IMR-90 (cell line): ENCODE measurements around the gene RIC8B. TPM values are rescaled to one million over a fixed set of nuclear protein-coding genes. Genes with fewer than 3 reads are reported as not detected.

ENCODE experiments used
- ATAC-seq: fragments of 200-7000 bp; cut with Tn5 transposase; 2 replicates; pipeline ENCODE4 v1.9.1; 2020; ENCODE audit warnings: low read depth, mild to moderate bottlenecking, moderate library complexity
- BruUV-seq: library from RNA; stranded (reverse); fragments of 400-500 nt; replicated peaks from 2 replicates; lab custom pipeline; 2021; lab: Mats Ljungman, UMichigan
- CTCF ChIA-PET: fragments of 300-600 bp; formaldehyde crosslinking; extraction: SDS; loops from one replicate; lab custom pipeline; 2021; ENCODE audit warnings: antibody characterized with exemption; lab: Yijun Ruan, JAX
- POLR2A ChIA-PET: fragments of 300-600 bp; sonication (Branson Sonifier 250); formaldehyde crosslinking; loops from one replicate; lab custom pipeline; 2022; ENCODE audit warnings: antibody characterized with exemption; ENCODE audit not compliant: unreplicated experiment; lab: Charles Lee
- DNase-seq: peaks from one replicate; pipeline ENCODE4 v3.0.0; 2013
- H2AFZ ChIP-seq: replicated peaks from 2 replicates; pipeline ENCODE3; 2013; ENCODE audit warnings: low read length, mild to moderate bottlenecking; ENCODE audit not compliant: poor library complexity
- H2AK5ac ChIP-seq: 2 replicates; pipeline ENCODE4 v1.6.1; 2013; ENCODE audit warnings: low read depth, low read length, inconsistent platforms
- H2AK9ac ChIP-seq: replicated peaks from 2 replicates; pipeline ENCODE3; 2013; ENCODE audit warnings: mild to moderate bottlenecking, low read depth, low read length, moderate library complexity; ENCODE audit not compliant: poor library complexity
- H2BK120ac ChIP-seq: 2 replicates; pipeline ENCODE4 v1.6.1; 2013; ENCODE audit warnings: low read depth, low read length, inconsistent platforms
- H2BK15ac ChIP-seq: 3 replicates; pipeline ENCODE4 v1.6.1; 2013; ENCODE audit warnings: low read depth, low read length, inconsistent platforms
- H2BK20ac ChIP-seq: 2 replicates; pipeline ENCODE4 v1.6.1; 2013; ENCODE audit warnings: low read depth, mild to moderate bottlenecking, inconsistent platforms, low read length, moderate library complexity
- H2BK5ac ChIP-seq: 2 replicates; pipeline ENCODE4 v1.6.1; 2013; ENCODE audit warnings: mild to moderate bottlenecking, low read depth, low read length, inconsistent platforms; ENCODE audit not compliant: poor library complexity, severe bottlenecking
- H3K14ac ChIP-seq: replicated peaks from 2 replicates; pipeline ENCODE4 v1.6.1; 2013; ENCODE audit warnings: low read depth, low read length, inconsistent platforms
- H3K18ac ChIP-seq: 2 replicates; pipeline ENCODE4 v1.6.1; 2013; ENCODE audit warnings: low read depth, low read length, control low read depth
- H3K23ac ChIP-seq: 2 replicates; pipeline ENCODE4 v1.6.1; 2013; ENCODE audit warnings: low read depth, low read length, inconsistent platforms
- H3K27ac ChIP-seq: 2 replicates; pipeline ENCODE4 v1.5.1; 2013; ENCODE audit warnings: mild to moderate bottlenecking, control low read depth, low read length; ENCODE audit not compliant: insufficient read depth
- H3K27me3 ChIP-seq: 2 replicates; pipeline ENCODE4 v1.6.1; 2013; ENCODE audit warnings: low read length; ENCODE audit not compliant: control insufficient read depth, insufficient read depth
- H3K36me3 ChIP-seq: 2 replicates; pipeline ENCODE4 v1.6.1; 2013; ENCODE audit warnings: low read length, mixed read lengths; ENCODE audit not compliant: control insufficient read depth, insufficient read depth
- H3K4ac ChIP-seq: 2 replicates; pipeline ENCODE4 v1.6.1; 2013; ENCODE audit warnings: low read depth, low read length, inconsistent platforms
- H3K4me1 ChIP-seq: 2 replicates; pipeline ENCODE4 v1.6.1; 2013; ENCODE audit warnings: low read length, mixed read lengths; ENCODE audit not compliant: control insufficient read depth, insufficient read depth
- H3K4me2 ChIP-seq: 2 replicates; pipeline ENCODE4 v1.6.1; 2013; ENCODE audit warnings: low read depth, mild to moderate bottlenecking, control low read depth, low read length, moderate library complexity
- H3K4me3 ChIP-seq: 2 replicates; pipeline ENCODE4 v1.5.1; 2013; ENCODE audit warnings: low read depth, mild to moderate bottlenecking, control low read depth, low read length, moderate library complexity; ENCODE audit not compliant: insufficient read depth
- H3K56ac ChIP-seq: 2 replicates; pipeline ENCODE4 v1.6.1; 2013; ENCODE audit warnings: low read length, inconsistent platforms; ENCODE audit not compliant: insufficient read depth; ENCODE audit errors: extremely low read depth
- H3K79me1 ChIP-seq, 2 experiments: 2 replicates each; pipeline ENCODE4 v1.6.1; 2013; ENCODE audit warnings: low read length in 2 of 2, inconsistent platforms in 1 of 2, low read depth in 1 of 2
- H3K9ac ChIP-seq: 2 replicates; pipeline ENCODE4 v1.6.1; 2013; ENCODE audit warnings: low read depth, low read length, control low read depth
- H3K9me1 ChIP-seq: 2 replicates; pipeline ENCODE4 v1.6.1; 2013; ENCODE audit warnings: low read length, inconsistent platforms; ENCODE audit not compliant: insufficient read depth
- H3K9me3 ChIP-seq: 2 replicates; pipeline ENCODE4 v1.6.1; 2013; ENCODE audit warnings: low read length; ENCODE audit not compliant: control insufficient read depth, insufficient read depth
- H4K20me1 ChIP-seq: 2 replicates; pipeline ENCODE4 v1.6.1; 2013; ENCODE audit warnings: low read length, inconsistent platforms; ENCODE audit not compliant: insufficient read depth
- H4K5ac ChIP-seq: 2 replicates; pipeline ENCODE4 v1.6.1; 2013; ENCODE audit warnings: mild to moderate bottlenecking, low read depth, low read length, control low read depth
- H4K8ac ChIP-seq, 2 experiments: 2 replicates each; pipeline ENCODE4 v1.6.1; 2013; ENCODE audit warnings: low read depth in 2 of 2, low read length in 2 of 2, control low read depth in 1 of 2, inconsistent platforms in 1 of 2
- H4K91ac ChIP-seq: 2 replicates; pipeline ENCODE4 v1.6.1; 2013; ENCODE audit warnings: low read depth, low read length, inconsistent platforms; ENCODE audit not compliant: insufficient read depth
- CEBPB ChIP-seq: IDR thresholded peaks from 2 replicates; pipeline ENCODE4 v1.6.1; 2012; ENCODE audit warnings: low read depth, low read length, improper control_type of control experiment
- RFX5 ChIP-seq: IDR thresholded peaks from 2 replicates; pipeline ENCODE4 v1.8.0; 2012; ENCODE audit warnings: low read depth, mild to moderate bottlenecking, low read length, moderate library complexity
- WGBS, 2 experiments: methylation state at CpG; one replicate each; pipeline versions ENCODE4 v1.1.5 to v1.1.7; 2013; ENCODE audit warnings: missing lambda C conversion rate in 2 of 2; ENCODE audit not compliant: insufficient read length in 1 of 2; ENCODE audit errors: extremely low coverage in 2 of 2; 5-methylcytosine and 5-hydroxymethylcytosine counted together
- dilution Hi-C: fragments of 300-500 bp; cut with HindIII; formaldehyde crosslinking; loops from one replicate; pipeline ENCODE4 v1.14.3; 2018; ENCODE audit warnings: low sequenced_read_pairs; ENCODE audit not compliant: unreplicated experiment
- in situ Hi-C: fragments of 300-500 bp; cut with MboI; formaldehyde crosslinking; loops from 3 replicates; pipeline ENCODE4 v1.14.3; 2019; ENCODE audit warnings: low sequenced_read_pairs, inconsistent platforms, mixed read lengths
- intact Hi-C: fragments of 100-400 bp; cut with micrococcal nuclease; formaldehyde crosslinking; loops from 2 replicates; pipeline ENCODE4 v1.10.0; 2022
- polyA plus RNA-seq, 3 experiments: library from polyadenylated mRNA; depleted of rRNA; stranded (reverse); fragments of >200 nt; gene quantifications; 2 replicates each; pipeline ENCODE4 v1.2.3, GENCODE V29; 2012; ENCODE audit warnings: low replicate concordance in 1 of 3
- total RNA-seq: library from RNA; depleted of rRNA; stranded (reverse); fragments of >200 nt; gene quantifications from 2 replicates; pipeline ENCODE4 v1.2.3, GENCODE V29; 2012

Gene RIC8B
- total and polyA plus RNA-seq, 2 of the 4 experiments (the other 2 are of a cell fraction): 5.5 to 19.5 TPM

- H3K9me3 ChIP-seq: no peaks in the 10 kb centered on the region
- ATAC-seq: no peak
- no peaks in the 10 kb centered on the region for H3K79me1 ChIP-seq
- H3K4me2 ChIP-seq: no peak overlapping the region
- H2BK5ac ChIP-seq: no peak overlapping the region
- H3K9ac ChIP-seq: no peak overlapping the region
- peaks cover 14% of the 10 kb centered on the region for H3K27me3 ChIP-seq
- H4K20me1 ChIP-seq: no peaks in the 10 kb centered on the region
- H3K18ac ChIP-seq: no peak overlapping the region
- intact Hi-C loops (no loop called here), in situ Hi-C loops (no loop called here), dilution Hi-C loops (no loop called here)
- H2BK120ac ChIP-seq: no peak overlapping the region
- H3K27ac ChIP-seq: no peak overlapping the region
- no peak for DNase-seq
- no peak overlapping the region for H2BK20ac ChIP-seq
- no peak overlapping the region for H2AFZ ChIP-seq
- ChIA-PET POLR2A (no interaction called here), CTCF (no interaction called here)
- H2AK9ac ChIP-seq: no peak overlapping the region
- BruUV-seq: no TSS peak
- no peak overlapping the region for H3K23ac ChIP-seq
- H3K9me1 ChIP-seq: no peaks in the 10 kb centered on the region
- H3K4me3 ChIP-seq: no peak overlapping the region
- no CpG with 5 or more reads among the region's 6 CpGs for WGBS, 2 experiments
- H4K91ac ChIP-seq: no peak overlapping the region
- no peak overlapping the region for H3K56ac ChIP-seq
- no peak overlapping the region for H3K14ac ChIP-seq
- H2BK15ac ChIP-seq: no peak overlapping the region
- TF ChIP-seq CEBPB: peak; percentile 33; the same call in 1 of the 2 replicates
- no peak for TF ChIP-seq RFX5
- H4K8ac ChIP-seq: no peak overlapping the region
- H4K5ac ChIP-seq: no peak overlapping the region
- H3K36me3 ChIP-seq: no peaks in the 10 kb centered on the region
- no peak overlapping the region for H3K4ac ChIP-seq
- H2AK5ac ChIP-seq: no peak overlapping the region
- H3K4me1 ChIP-seq: no peaks in the 10 kb centered on the region
These were observed 29.9 kb upstream of the RIC8B start for GRCh38 chr12:106744600-106744999.
